ENCODE measurements around the gene SLC38A3. TPM values are rescaled to one million over a fixed set of nuclear protein-coding genes. Genes with fewer than 3 reads are reported as not detected.

The SLC38A3 gene
- total and polyA plus RNA-seq, 7 donors: 0.12 to 12.7 (median 3.3) TPM

- WGBS, 3 donors: 63 to 70% (median 67%) methylated on average over 5 of the region's 5 CpGs
- Histone ChIP-seq H3K4me3 (no peak overlapping the region), H3K27me3 (ENCODE audit: insufficient read depth in 3 of 3, low read length in 2 of 3) (no peaks in the 10 kb centered on the region), H3K4me1 (peaks cover 5% of the 10 kb centered on the region), H3K36me3 (ENCODE audit: insufficient read depth in 1 of 2, low read depth in 1 of 2) (no peaks in the 10 kb centered on the region), H3K27ac (no peak overlapping the region), H3K9me3 (no peaks in the 10 kb centered on the region)
- no peak for DNase-seq
- intact Hi-C loops (cut with DNase I): loop anchor here in 1 of 2 donors (5.0 kb wide), 1 partner anchor 109 kb away; no protein-coding TSS in a partner anchor
- ATAC-seq: no peak
- no peak for TF ChIP-seq CTCF (IDR thresholded peaks at IDR 0.05)
These were observed 26.5 kb downstream of the SLC38A3 start for GRCh38 chr3:50231581-50231980.

GRCh38 chr3:50232303-50232702, 27.2 kb downstream of the SLC38A3 start:
- peaks cover 10% of the 10 kb centered on the region for H3K4me1 ChIP-seq
- H3K27ac ChIP-seq: no peak overlapping the region
- intact Hi-C loops (cut with DNase I): loop anchor here in 1 of 2 donors (5.0 kb wide), 1 partner anchor 110 kb away; no protein-coding TSS in a partner anchor
- H3K9me3 ChIP-seq: no peaks in the 10 kb centered on the region
- WGBS, 3 donors: 78 to 80% (median 78%) methylated on average over 3 of the region's 3 CpGs
- H3K4me3 ChIP-seq: no peak overlapping the region
- no peak for TF ChIP-seq CTCF (IDR thresholded peaks at IDR 0.05)
- H3K27me3 ChIP-seq (ENCODE audit: insufficient read depth in 3 of 3, low read length in 2 of 3): no peaks in the 10 kb centered on the region
- no peaks in the 10 kb centered on the region for H3K36me3 ChIP-seq (ENCODE audit: insufficient read depth in 1 of 2, low read depth in 1 of 2)
- ATAC-seq (no peak), DNase-seq (no peak)

GRCh38 chr3:50233176-50233575, 28.1 kb downstream of the SLC38A3 start:
- Histone ChIP-seq H3K27ac (no peak overlapping the region), H3K36me3 (ENCODE audit: insufficient read depth in 1 of 2, low read depth in 1 of 2) (no peaks in the 10 kb centered on the region), H3K4me1 (peaks cover 8% of the 10 kb centered on the region), H3K9me3 (no peaks in the 10 kb centered on the region), H3K4me3 (no peak overlapping the region), H3K27me3 (ENCODE audit: insufficient read depth in 3 of 3, low read length in 2 of 3) (no peaks in the 10 kb centered on the region)
- WGBS, 3 donors: 88 to 94% (median 92%) methylated on average over 4 of the region's 4 CpGs
- no peak for ATAC-seq
- TF ChIP-seq CTCF (IDR thresholded peaks at IDR 0.05): no peak
- intact Hi-C loops (cut with DNase I): loop anchor here in 1 of 2 donors (5.0 kb wide), 1 partner anchor 111 kb away; no protein-coding TSS in a partner anchor
- DNase-seq: no peak

GRCh38 chr3:50235716-50236483, 30.8 kb downstream of the SLC38A3 start, which contains the start of gene GNAI2:
GNAI2 (plus strand) TSS chr3:50236204; CDS start chr3:50236336, 132 bp downstream.
- ATAC-seq: peak; percentile 93 to 97 (median 95)
- H3K27me3 ChIP-seq (ENCODE audit: insufficient read depth in 3 of 3, low read length in 2 of 3): no peaks in the 10 kb centered on the region
- peak within 1 kb of the TSS; percentile 81 for H3K27ac ChIP-seq
- H3K4me3 ChIP-seq: peak within 1 kb of the TSS; percentile 85
- TF ChIP-seq CTCF (IDR thresholded peaks at IDR 0.05): no peak
- no peaks in the 10 kb centered on the region for H3K9me3 ChIP-seq
- intact Hi-C loops (cut with DNase I): no loop called here
- DNase-seq: peak; percentile 99
- H3K36me3 ChIP-seq (ENCODE audit: insufficient read depth in 1 of 2, low read depth in 1 of 2): no peaks in the 10 kb centered on the region
- peaks cover 16% of the 10 kb centered on the region for H3K4me1 ChIP-seq
- WGBS, 3 donors: 1% methylated on average over 42 to 75 of the region's 75 CpGs

Measured in psoas muscle (tissue), 8 donors.